Left lung (tissue), 10 donors: ENCODE measurements around the gene GALNT10. TPM values are rescaled to one million over a fixed set of nuclear protein-coding genes. Genes with fewer than 3 reads are reported as not detected.

Experiments used
- ATAC-seq: fragments of 200-7000 bp; cut with Tn5 transposase; one replicate; pipeline ENCODE4 v1.9.1; 2020; ENCODE audit warnings: moderate library complexity
- DNase-seq, 4 donors: peaks; one replicate each; pipeline ENCODE4 v3.0.0-alpha.2; 2013 to 2020
- H3K27ac ChIP-seq, 2 donors: fragments of 200-600 bp; sonication (generic) in 1 of 2; one replicate each; pipeline versions ENCODE4 v1.5.0 to v1.8.0; 2020 to 2021
- H3K27me3 ChIP-seq, 2 donors: fragments of 200-600 bp; sonication (generic) in 1 of 2; one replicate each; pipeline versions ENCODE4 v1.5.0 to v1.8.0; 2020 to 2021
- H3K36me3 ChIP-seq, 2 donors: fragments of 200-600 bp; sonication (generic) in 1 of 2; one replicate each; pipeline versions ENCODE4 v1.5.0 to v1.8.0; 2020 to 2021
- H3K4me1 ChIP-seq, 2 donors: fragments of 200-600 bp; one replicate each; pipeline ENCODE4 v1.8.0; 2021
- H3K4me3 ChIP-seq, 2 donors: fragments of 200-600 bp; sonication (generic) in 1 of 2; one replicate each; pipeline versions ENCODE4 v1.5.0 to v1.8.0; 2020 to 2021; ENCODE audit warnings: mild to moderate bottlenecking in 1 of 2
- H3K9me3 ChIP-seq, 2 donors: fragments of 200-600 bp; sonication (generic) in 1 of 2; one replicate each; pipeline versions ENCODE4 v1.5.0 to v1.8.0; 2020 to 2021
- intact Hi-C, 2 donors: fragments of 100-400 bp; cut with DNase I; formaldehyde crosslinking; loops; one replicate each; pipeline versions ENCODE4 v1.11.2 to v1.14.2; 2022
- polyA plus RNA-seq, 6 donors: library from polyadenylated mRNA; unstranded; fragments of 120-200 nt; gene quantifications; one replicate each; pipeline ENCODE4 v1.2.1, GENCODE V29; 2013; ENCODE audit not compliant: insufficient read length in 6 of 6
- total RNA-seq, 2 donors: library from RNA; stranded (reverse); fragmentation: NEBNext Ultra II Directional; extraction: Animal tissue kit (Norgen Biotek cat#: 25700); gene quantifications; one replicate each; pipeline ENCODE4 v1.2.1, GENCODE V29; 2021
- TF ChIP-seq, protein P1 (sequence below), 2 donors: fragments of 200-600 bp; sonication (generic) in 1 of 2; IDR thresholded peaks; one replicate each; pipeline versions ENCODE4 v1.5.0 to v1.8.0; 2021; ENCODE audit warnings: antibody characterized with exemption in 2 of 2
- donor health status: DM: no; HTN: yes; CAD: no.
- donor health status: DM: no; HTN: no; CAD: no.

GALNT10 gene
- total and polyA plus RNA-seq, 8 donors = 21.2 to 117 (median 25.7) TPM

GRCh38 chr5:154230526-154230925 lies 40.0 kb downstream of the GALNT10 start:
- TF ChIP-seq, protein P1, sequence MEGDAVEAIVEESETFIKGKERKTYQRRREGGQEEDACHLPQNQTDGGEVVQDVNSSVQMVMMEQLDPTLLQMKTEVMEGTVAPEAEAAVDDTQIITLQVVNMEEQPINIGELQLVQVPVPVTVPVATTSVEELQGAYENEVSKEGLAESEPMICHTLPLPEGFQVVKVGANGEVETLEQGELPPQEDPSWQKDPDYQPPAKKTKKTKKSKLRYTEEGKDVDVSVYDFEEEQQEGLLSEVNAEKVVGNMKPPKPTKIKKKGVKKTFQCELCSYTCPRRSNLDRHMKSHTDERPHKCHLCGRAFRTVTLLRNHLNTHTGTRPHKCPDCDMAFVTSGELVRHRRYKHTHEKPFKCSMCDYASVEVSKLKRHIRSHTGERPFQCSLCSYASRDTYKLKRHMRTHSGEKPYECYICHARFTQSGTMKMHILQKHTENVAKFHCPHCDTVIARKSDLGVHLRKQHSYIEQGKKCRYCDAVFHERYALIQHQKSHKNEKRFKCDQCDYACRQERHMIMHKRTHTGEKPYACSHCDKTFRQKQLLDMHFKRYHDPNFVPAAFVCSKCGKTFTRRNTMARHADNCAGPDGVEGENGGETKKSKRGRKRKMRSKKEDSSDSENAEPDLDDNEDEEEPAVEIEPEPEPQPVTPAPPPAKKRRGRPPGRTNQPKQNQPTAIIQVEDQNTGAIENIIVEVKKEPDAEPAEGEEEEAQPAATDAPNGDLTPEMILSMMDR (IDR thresholded peaks at IDR 0.05) = no peak
- ATAC-seq = no peak
- Histone ChIP-seq H3K27ac (no peak overlapping the region), H3K4me1 (no peaks in the 10 kb centered on the region), H3K27me3 (no peaks in the 10 kb centered on the region), H3K9me3 (peaks cover 6 to 9% of the 10 kb centered on the region in 2 donors), H3K36me3 (no peaks in the 10 kb centered on the region), H3K4me3 (no peak overlapping the region)
- no peak for DNase-seq
- intact Hi-C loops = no loop called here

- Histone ChIP-seq H3K36me3 (no peaks in the 10 kb centered on the region), H3K4me3 (no peak overlapping the region), H3K9me3 (no peaks in the 10 kb centered on the region), H3K4me1 (no peaks in the 10 kb centered on the region), H3K27me3 (no peaks in the 10 kb centered on the region), H3K27ac (no peak overlapping the region)
- intact Hi-C loops = no loop called here
- no peak for ATAC-seq
- DNase-seq = no peak
- TF ChIP-seq, protein P1 (IDR thresholded peaks at IDR 0.05) = no peak
These were observed 44.0 kb downstream of the GALNT10 start for GRCh38 chr5:154234551-154234950.

DNA sequence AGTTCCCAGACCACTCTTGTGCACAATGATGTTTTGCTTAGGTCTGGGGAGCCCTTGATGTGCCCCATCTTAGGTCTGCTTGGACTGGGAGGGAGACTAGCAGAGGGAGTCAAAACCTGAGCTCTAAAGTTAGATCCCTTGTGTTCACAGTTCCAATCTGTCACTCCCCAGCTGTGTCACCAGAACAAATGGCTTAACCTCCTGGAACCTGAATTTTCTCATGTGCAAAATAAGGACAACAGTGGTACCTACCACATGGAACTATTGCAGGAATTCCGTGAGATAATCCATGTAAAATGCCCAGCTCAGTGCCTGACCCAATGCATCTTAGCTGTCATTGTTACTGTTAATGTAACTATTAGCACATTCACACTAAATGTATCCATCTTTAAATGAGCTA lies 45.5 kb downstream of the GALNT10 start:
- peaks cover 0 to 6% of the 10 kb centered on the region in 2 donors for H3K4me1 ChIP-seq
- DNase-seq (no peak), ATAC-seq (no peak)
- intact Hi-C loops = no loop called here
- no peak overlapping the region for H3K27ac ChIP-seq
- no peaks in the 10 kb centered on the region for H3K27me3 ChIP-seq
- no peak overlapping the region for H3K4me3 ChIP-seq
- H3K36me3 ChIP-seq = no peaks in the 10 kb centered on the region
- no peaks in the 10 kb centered on the region for H3K9me3 ChIP-seq
- TF ChIP-seq, protein P1 (IDR thresholded peaks at IDR 0.05) = no peak

GRCh38 chr5:154236536-154237375 lies 46.2 kb downstream of the GALNT10 start:
- H3K27ac ChIP-seq = no peak overlapping the region
- no peak overlapping the region for H3K4me3 ChIP-seq
- intact Hi-C loops = no loop called here
- no peaks in the 10 kb centered on the region for H3K9me3 ChIP-seq
- TF ChIP-seq, protein P1 (IDR thresholded peaks at IDR 0.05) = no peak
- DNase-seq (no peak), ATAC-seq (no peak)
- no peaks in the 10 kb centered on the region for H3K27me3 ChIP-seq
- H3K4me1 ChIP-seq = peaks cover 0 to 7% of the 10 kb centered on the region in 2 donors
- no peaks in the 10 kb centered on the region for H3K36me3 ChIP-seq

DNA sequence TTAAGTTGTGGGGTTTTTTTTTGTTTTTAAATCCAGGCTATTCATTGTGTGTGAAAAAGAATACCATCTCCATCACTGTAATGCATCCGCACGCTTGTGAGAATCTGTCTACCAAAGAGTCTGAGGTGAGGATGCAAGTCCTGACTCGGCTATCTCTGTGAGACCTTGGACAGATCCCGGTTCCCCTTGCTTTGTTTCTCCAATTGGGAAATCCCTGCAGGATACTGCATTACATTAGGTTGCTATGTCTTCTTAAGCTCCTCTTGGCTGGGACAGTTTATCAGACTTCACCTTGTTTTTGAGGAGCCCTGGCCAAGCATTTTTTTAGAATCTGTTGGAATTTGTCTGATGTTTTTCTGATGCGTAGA lies 46.8 kb downstream of the GALNT10 start:
- Histone ChIP-seq H3K9me3 (no peaks in the 10 kb centered on the region), H3K4me1 (peaks cover 3 to 7% of the 10 kb centered on the region in 2 donors), H3K36me3 (no peaks in the 10 kb centered on the region), H3K4me3 (no peak overlapping the region), H3K27ac (no peak overlapping the region), H3K27me3 (no peaks in the 10 kb centered on the region)
- DNase-seq (no peak), ATAC-seq (no peak)
- TF ChIP-seq, protein P1 (IDR thresholded peaks at IDR 0.05) = no peak
- intact Hi-C loops = no loop called here
